WERI-Rb-1 (cell line): ENCODE data around the gene MYO1H.

Source experiments
- DNase-seq: peaks from one replicate; pipeline ENCODE4 v3.0.0-alpha.2; 2020
- H3K27ac ChIP-seq: fragments of 250-450 bp; sonication (Bioruptor Pico); 2 replicates; pipeline ENCODE4 v1.5.1; 2020; ENCODE audit warnings: mild to moderate bottlenecking, moderate library complexity
- H3K27me3 ChIP-seq: fragments of 250-450 bp; sonication (Bioruptor Pico); 2 replicates; pipeline ENCODE4 v1.5.1; 2021; ENCODE audit warnings: mild to moderate bottlenecking, low read depth, moderate library complexity; ENCODE audit not compliant: insufficient read depth, severe bottlenecking
- H3K36me3 ChIP-seq: fragments of 250-450 bp; sonication (Bioruptor Pico); 2 replicates; pipeline ENCODE4 v1.5.1; 2020; ENCODE audit warnings: mild to moderate bottlenecking, moderate library complexity
- H3K4me3 ChIP-seq: 2 replicates; pipeline ENCODE4 v1.5.1; 2011; ENCODE audit warnings: low read depth, mild to moderate bottlenecking, control low read depth, low read length
- H3K9me3 ChIP-seq: fragments of 250-450 bp; sonication (Bioruptor Pico); 2 replicates; pipeline ENCODE4 v1.5.1; 2021; ENCODE audit warnings: mild to moderate bottlenecking, moderate library complexity; ENCODE audit not compliant: severe bottlenecking
- TF ChIP-seq, protein P1 (sequence below): IDR thresholded peaks from 2 replicates; pipeline ENCODE4 v1.5.1; 2011; ENCODE audit warnings: low read depth, mild to moderate bottlenecking, control low read depth, inconsistent platforms, low read length

The MYO1H gene

DNA sequence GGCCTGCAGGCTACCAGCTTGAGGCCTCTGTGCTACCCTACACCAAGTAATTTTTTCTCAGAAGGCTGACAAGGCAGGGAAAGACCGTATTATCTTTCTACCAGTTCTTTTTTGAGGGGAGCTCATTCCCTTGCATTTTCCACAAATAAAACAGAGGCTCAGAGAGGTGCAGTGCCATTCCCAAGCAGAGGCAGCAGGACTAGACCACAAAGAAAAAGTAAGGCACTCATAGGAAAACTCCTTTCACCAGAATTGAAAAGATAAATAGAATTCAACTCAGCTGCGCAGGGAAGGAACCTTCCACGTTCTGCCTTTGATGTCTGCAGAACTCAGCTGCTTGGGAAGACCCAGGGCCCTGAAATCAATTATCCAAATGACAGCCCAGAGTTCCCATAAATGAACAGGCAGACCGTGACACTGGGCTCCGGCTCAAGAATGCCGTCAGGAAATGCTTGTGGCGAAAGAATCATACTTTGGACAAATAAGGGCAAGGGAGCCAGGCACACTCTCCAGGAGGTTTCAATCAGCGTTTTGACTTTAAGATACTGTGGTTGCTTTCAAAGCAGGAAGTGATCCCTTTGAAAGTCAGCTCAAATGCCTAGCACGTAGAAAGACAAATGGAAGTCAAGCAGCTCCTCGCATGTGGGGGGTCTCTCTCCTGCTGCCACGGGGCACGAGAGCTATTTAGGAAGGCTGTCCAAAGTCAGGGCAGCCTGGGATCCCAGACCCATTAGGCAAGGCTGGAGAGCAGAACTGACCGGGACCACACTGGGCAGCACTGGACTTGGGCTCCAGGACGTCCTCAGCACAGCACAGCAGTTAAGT is 115.4 kb downstream of the MYO1H start:
- H3K27ac ChIP-seq, result no peak overlapping the region
- DNase-seq, result no peak
- TF ChIP-seq, protein P1, sequence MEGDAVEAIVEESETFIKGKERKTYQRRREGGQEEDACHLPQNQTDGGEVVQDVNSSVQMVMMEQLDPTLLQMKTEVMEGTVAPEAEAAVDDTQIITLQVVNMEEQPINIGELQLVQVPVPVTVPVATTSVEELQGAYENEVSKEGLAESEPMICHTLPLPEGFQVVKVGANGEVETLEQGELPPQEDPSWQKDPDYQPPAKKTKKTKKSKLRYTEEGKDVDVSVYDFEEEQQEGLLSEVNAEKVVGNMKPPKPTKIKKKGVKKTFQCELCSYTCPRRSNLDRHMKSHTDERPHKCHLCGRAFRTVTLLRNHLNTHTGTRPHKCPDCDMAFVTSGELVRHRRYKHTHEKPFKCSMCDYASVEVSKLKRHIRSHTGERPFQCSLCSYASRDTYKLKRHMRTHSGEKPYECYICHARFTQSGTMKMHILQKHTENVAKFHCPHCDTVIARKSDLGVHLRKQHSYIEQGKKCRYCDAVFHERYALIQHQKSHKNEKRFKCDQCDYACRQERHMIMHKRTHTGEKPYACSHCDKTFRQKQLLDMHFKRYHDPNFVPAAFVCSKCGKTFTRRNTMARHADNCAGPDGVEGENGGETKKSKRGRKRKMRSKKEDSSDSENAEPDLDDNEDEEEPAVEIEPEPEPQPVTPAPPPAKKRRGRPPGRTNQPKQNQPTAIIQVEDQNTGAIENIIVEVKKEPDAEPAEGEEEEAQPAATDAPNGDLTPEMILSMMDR, result no peak
- no peak overlapping the region for H3K4me3 ChIP-seq
- peaks cover 33% of the 10 kb centered on the region for H3K36me3 ChIP-seq
- no peaks in the 10 kb centered on the region for H3K9me3 ChIP-seq
- no peaks in the 10 kb centered on the region for H3K27me3 ChIP-seq

DNA sequence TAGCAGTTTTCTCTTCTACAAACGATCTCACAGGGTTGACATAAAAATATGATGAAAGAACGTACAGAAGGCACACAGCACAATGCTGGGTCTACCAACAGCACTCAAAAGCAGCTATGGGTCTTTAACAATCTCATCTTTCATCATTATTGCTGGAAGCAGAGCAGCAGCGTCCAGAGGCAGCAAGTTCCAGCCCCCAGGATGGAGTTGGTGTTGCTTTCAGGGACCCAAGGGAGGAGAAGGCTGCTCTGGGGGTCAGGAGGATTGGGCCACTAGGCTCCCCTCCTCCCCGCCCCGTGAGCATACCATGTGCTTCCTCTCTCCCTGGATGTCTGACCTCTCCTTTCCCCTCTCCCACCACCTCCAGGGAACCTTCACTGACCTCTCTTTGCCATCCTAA is 116.1 kb downstream of the MYO1H start:
- DNase-seq, result no peak
- TF ChIP-seq, protein P1, result no peak
- Histone ChIP-seq H3K4me3 (no peak overlapping the region), H3K36me3 (peaks cover 37% of the 10 kb centered on the region), H3K9me3 (no peaks in the 10 kb centered on the region), H3K27me3 (no peaks in the 10 kb centered on the region), H3K27ac (no peak overlapping the region)

DNA sequence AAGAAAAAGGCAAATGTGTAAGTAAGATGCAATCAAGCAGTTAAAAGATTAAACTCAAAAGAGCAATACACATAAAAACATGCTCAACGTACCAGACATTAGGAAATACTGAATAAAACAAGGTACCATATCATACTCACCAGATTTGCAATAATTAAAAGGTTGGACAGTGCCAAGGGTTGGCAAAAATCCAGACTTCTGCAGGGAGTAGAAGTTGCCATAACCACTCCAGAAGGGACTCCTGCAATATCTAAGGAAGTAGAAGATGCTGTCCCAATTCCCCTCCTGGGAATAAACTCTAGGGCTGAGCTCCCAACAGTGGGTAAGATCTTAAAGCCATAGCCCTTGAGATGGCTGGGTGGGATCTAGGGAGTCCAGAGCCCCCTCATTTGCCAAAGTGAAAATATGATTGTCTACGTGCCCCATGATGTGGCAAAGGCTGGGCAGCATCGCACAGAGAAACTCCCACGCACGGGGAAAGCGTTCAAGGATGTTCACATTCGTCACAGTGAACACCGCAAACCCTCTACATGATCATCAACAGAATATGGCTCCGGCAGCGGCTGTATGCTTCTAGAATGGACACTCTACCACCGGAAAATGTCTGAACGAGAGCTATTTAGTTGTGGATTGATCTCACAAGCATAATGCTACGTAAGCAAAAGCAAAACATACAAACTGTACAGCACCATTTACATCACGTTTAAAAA is 117.1 kb downstream of the MYO1H start:
- TF ChIP-seq, protein P1, result no peak
- Histone ChIP-seq H3K4me3 (no peak overlapping the region), H3K9me3 (no peaks in the 10 kb centered on the region), H3K27ac (no peak overlapping the region), H3K36me3 (peaks cover 46% of the 10 kb centered on the region), H3K27me3 (no peaks in the 10 kb centered on the region)
- no peak for DNase-seq

DNA sequence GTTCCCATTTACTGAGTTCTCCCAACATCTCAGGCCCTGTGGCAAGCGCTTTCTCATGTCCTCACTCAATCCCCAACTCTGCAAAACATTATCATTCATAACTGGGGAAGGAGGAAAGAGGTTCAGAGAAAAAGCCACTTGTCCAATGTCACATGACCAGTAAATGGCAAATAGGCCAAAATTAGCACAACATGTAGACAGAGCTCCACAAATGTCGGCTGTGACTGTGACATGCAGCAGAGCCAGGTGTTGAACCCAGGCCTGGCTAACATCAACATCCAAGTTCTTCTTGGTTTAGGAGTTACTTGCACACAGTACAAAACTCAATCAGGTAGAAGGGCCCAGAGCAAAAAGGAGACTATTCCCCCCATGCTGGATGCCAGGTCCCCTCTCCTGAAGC is 118.6 kb downstream of the MYO1H start:
- DNase-seq, result no peak

DNA sequence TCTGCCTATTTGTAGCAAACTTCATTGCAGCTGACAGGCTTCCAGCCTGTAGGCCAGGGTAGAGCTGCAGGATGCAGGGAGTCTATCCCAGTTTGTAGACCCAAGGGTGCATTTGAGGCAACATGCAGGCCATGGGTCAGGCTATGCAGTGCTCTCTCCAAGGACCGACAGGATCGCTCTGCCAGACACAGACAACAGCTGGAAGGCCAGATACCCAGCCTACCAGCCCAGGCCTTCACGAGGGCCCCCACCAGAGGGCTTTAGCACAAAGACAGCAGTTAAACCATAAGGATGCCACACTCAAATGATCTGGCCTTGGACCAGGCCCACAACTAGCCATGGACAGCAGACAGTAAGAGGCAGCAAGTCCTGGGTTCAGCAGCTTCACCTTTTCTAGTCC is 119.1 kb downstream of the MYO1H start:
- DNase-seq, result no peak
- TF ChIP-seq, protein P1, result no peak
- Histone ChIP-seq H3K27ac (no peak overlapping the region), H3K27me3 (no peaks in the 10 kb centered on the region), H3K9me3 (no peaks in the 10 kb centered on the region), H3K36me3 (peaks cover 39% of the 10 kb centered on the region), H3K4me3 (no peak overlapping the region)

More for the DNA sequence above, 118.6 kb downstream of the MYO1H start:
- TF ChIP-seq, protein P1, result no peak
- no peak overlapping the region for H3K4me3 ChIP-seq
- no peaks in the 10 kb centered on the region for H3K27me3 ChIP-seq
- H3K9me3 ChIP-seq, result no peaks in the 10 kb centered on the region
- H3K27ac ChIP-seq, result no peak overlapping the region
- H3K36me3 ChIP-seq, result peaks cover 39% of the 10 kb centered on the region
